H9 (cell line): Measurements from ENCODE around the gene KRTAP10-4. TPM values are rescaled to one million over a fixed set of nuclear protein-coding genes. Genes with fewer than 3 reads are reported as not detected.
A peak's percentile ranks its signal among the peaks of the same experiment; 100 is the strongest.

Source experiments
- DNase-seq: peaks from one replicate; pipeline ENCODE4 v3.0.0-alpha.2; 2017
- H2AFZ ChIP-seq: one replicate; pipeline ENCODE4 v1.6.1; 2013; ENCODE audit warnings: mild to moderate bottlenecking, low read length, control low read depth, moderate library complexity
- H2AK5ac ChIP-seq: 2 replicates; pipeline ENCODE4 v1.6.1; 2013; ENCODE audit warnings: low read length, control low read depth, mixed read lengths; ENCODE audit not compliant: insufficient read length
- H2BK120ac ChIP-seq: one replicate; pipeline ENCODE4 v1.6.1; 2013; ENCODE audit warnings: low read depth, mild to moderate bottlenecking, low read length, control low read depth, inconsistent platforms; ENCODE audit not compliant: poor library complexity, severe bottlenecking
- H2BK12ac ChIP-seq: 2 replicates; pipeline ENCODE4 v1.6.1; 2013; ENCODE audit warnings: low read length, control low read depth, mixed read lengths, low read depth; ENCODE audit not compliant: insufficient read length
- H2BK15ac ChIP-seq: 2 replicates; pipeline ENCODE4 v1.6.1; 2013; ENCODE audit warnings: low read depth, low read length, control low read depth
- H2BK20ac ChIP-seq: one replicate; pipeline ENCODE4 v1.6.1; 2013; ENCODE audit warnings: low read depth, mild to moderate bottlenecking, low read length, control low read depth, inconsistent platforms; ENCODE audit not compliant: poor library complexity, severe bottlenecking
- H2BK5ac ChIP-seq: 2 replicates; pipeline ENCODE4 v1.6.1; 2013; ENCODE audit warnings: low read length, control low read depth, mixed read lengths; ENCODE audit not compliant: insufficient read length
- H3K14ac ChIP-seq: 2 replicates; pipeline ENCODE4 v1.6.1; 2013; ENCODE audit warnings: low read length, control low read depth; ENCODE audit not compliant: insufficient read depth
- H3K18ac ChIP-seq: 2 replicates; pipeline ENCODE4 v1.6.1; 2013; ENCODE audit warnings: low read depth, mild to moderate bottlenecking, mixed read lengths, low read length, control low read depth; ENCODE audit not compliant: insufficient read length
- H3K23ac ChIP-seq: 2 replicates; pipeline ENCODE4 v1.6.1; 2013; ENCODE audit warnings: low read length, control low read depth, mixed read lengths, low read depth; ENCODE audit not compliant: insufficient read length
- H3K23me2 ChIP-seq: 2 replicates; pipeline ENCODE4 v1.6.1; 2013; ENCODE audit warnings: low read depth, mild to moderate bottlenecking, mixed read lengths, low read length, control low read depth; ENCODE audit not compliant: insufficient read length, poor library complexity, severe bottlenecking
- H3K27ac ChIP-seq: 2 replicates; pipeline ENCODE4 v1.5.1; 2013; ENCODE audit warnings: low read length, control low read depth, mixed read lengths, low read depth; ENCODE audit not compliant: insufficient read length
- H3K27me3 ChIP-seq: 2 replicates; pipeline ENCODE4 v1.6.1; 2013; ENCODE audit warnings: low read length, control low read depth, inconsistent platforms; ENCODE audit not compliant: insufficient read depth
- H3K4ac ChIP-seq: 2 replicates; pipeline ENCODE4 v1.6.1; 2013; ENCODE audit warnings: low read depth, mild to moderate bottlenecking, control low read depth, inconsistent platforms, low read length, moderate library complexity
- H3K4me1 ChIP-seq: 2 replicates; pipeline ENCODE4 v1.6.1; 2013; ENCODE audit warnings: low read length, control low read depth, inconsistent platforms; ENCODE audit not compliant: insufficient read depth
- H3K4me2 ChIP-seq: 2 replicates; pipeline ENCODE4 v1.6.1; 2013; ENCODE audit warnings: low read length, control low read depth, mixed read lengths; ENCODE audit not compliant: insufficient read length, insufficient read depth
- H3K56ac ChIP-seq: 2 replicates; pipeline ENCODE4 v1.6.1; 2013; ENCODE audit warnings: low read depth, mild to moderate bottlenecking, mixed read lengths, low read length, control low read depth; ENCODE audit not compliant: insufficient read length
- H3K79me1 ChIP-seq: 2 replicates; pipeline ENCODE4 v1.6.1; 2013; ENCODE audit warnings: low read depth, mild to moderate bottlenecking, moderate library complexity, low read length, control low read depth, inconsistent platforms; ENCODE audit not compliant: insufficient read depth, poor library complexity, severe bottlenecking
- H3K79me2 ChIP-seq: 2 replicates; pipeline ENCODE4 v1.6.1; 2013; ENCODE audit warnings: low read length, control low read depth, inconsistent platforms; ENCODE audit not compliant: insufficient read depth
- H3K9ac ChIP-seq: 2 replicates; pipeline ENCODE4 v1.6.1; 2013; ENCODE audit warnings: low read length, control low read depth, mixed read lengths; ENCODE audit not compliant: insufficient read length; ENCODE audit errors: extremely low read depth
- H3K9me3 ChIP-seq: one replicate; pipeline ENCODE4 v1.6.1; 2013; ENCODE audit warnings: low read depth, low read length, inconsistent platforms; ENCODE audit not compliant: control insufficient read depth
- H3T11ph ChIP-seq: one replicate; pipeline ENCODE4 v1.6.1; 2013; ENCODE audit warnings: mild to moderate bottlenecking, low read length, control low read depth, inconsistent platforms
- H4K20me1 ChIP-seq: one replicate; pipeline ENCODE4 v1.6.1; 2013; ENCODE audit not compliant: control insufficient read depth, insufficient read length, insufficient read depth
- H4K5ac ChIP-seq: 2 replicates; pipeline ENCODE4 v1.6.1; 2013; ENCODE audit warnings: low read depth, mild to moderate bottlenecking, mixed read lengths, low read length, control low read depth; ENCODE audit not compliant: insufficient read length
- H4K8ac ChIP-seq: replicated peaks from 2 replicates; pipeline ENCODE4 v1.6.1; 2013; ENCODE audit warnings: low read length, control low read depth, mixed read lengths, low read depth; ENCODE audit not compliant: insufficient read length
- H4K91ac ChIP-seq: 2 replicates; pipeline ENCODE4 v1.6.1; 2013; ENCODE audit warnings: low read depth, mild to moderate bottlenecking, moderate library complexity, mixed read lengths, low read length, control low read depth; ENCODE audit not compliant: insufficient read length
- H3K27ac Mint-ChIP-seq, 3 experiments: 2 replicates in 2 of 3; 3 replicates in 1 of 3; pipeline ENCODE4 v1.8.0; 2020 to 2021; ENCODE audit warnings: mixed read lengths in 3 of 3, mild to moderate bottlenecking in 1 of 3, moderate library complexity in 1 of 3
- H3K27me3 Mint-ChIP-seq: 2 replicates; pipeline ENCODE4 v1.8.0; 2021; ENCODE audit warnings: low read depth, mild to moderate bottlenecking, moderate library complexity, mixed read lengths
- H3K36me3 Mint-ChIP-seq, 3 experiments: 2 replicates in 2 of 3; 3 replicates in 1 of 3; pipeline ENCODE4 v1.8.0; 2020 to 2021; ENCODE audit warnings: low read depth in 3 of 3, mixed read lengths in 3 of 3; ENCODE audit not compliant: insufficient read depth in 1 of 3
- H3K4me1 Mint-ChIP-seq, 2 experiments: 2 replicates each; pipeline ENCODE4 v1.8.0; 2020; ENCODE audit warnings: mixed read lengths in 2 of 2
- H3K4me3 Mint-ChIP-seq, 2 experiments: 2 replicates in 1 of 2; 3 replicates in 1 of 2; pipeline ENCODE4 v1.8.0; 2020 to 2021; ENCODE audit warnings: mild to moderate bottlenecking in 2 of 2, mixed read lengths in 2 of 2, moderate library complexity in 1 of 2
- H3K9me3 Mint-ChIP-seq, 2 experiments: 2 replicates in 1 of 2; 3 replicates in 1 of 2; pipeline ENCODE4 v1.8.0; 2020; ENCODE audit warnings: mild to moderate bottlenecking in 2 of 2, mixed read lengths in 2 of 2, moderate library complexity in 1 of 2
- WGBS: extraction: QIAGEN DNeasy Blood & Tissue Kit; methylation state at CpG from one replicate; pipeline ENCODE4 v1.1.7; 2013; ENCODE audit warnings: missing lambda C conversion rate, low lambda C conversion rate, mixed read lengths; ENCODE audit not compliant: insufficient read length; ENCODE audit errors: extremely low coverage; 5-methylcytosine and 5-hydroxymethylcytosine counted together
- total RNA-seq: library from RNA; stranded (reverse); gene quantifications from 2 replicates; pipeline ENCODE4 v1.2.1, GENCODE V29; 2021
- TF ChIP-seq, protein P1 (sequence below): fragments of 200-600 bp; sonication (generic); conservative IDR thresholded peaks from 3 replicates; pipeline ENCODE4 v1.8.0; 2021; ENCODE audit warnings: antibody characterized with exemption, mild to moderate bottlenecking

The KRTAP10-4 gene
- total RNA-seq, 1 experiment from 2014 or later, result not detected

DNA sequence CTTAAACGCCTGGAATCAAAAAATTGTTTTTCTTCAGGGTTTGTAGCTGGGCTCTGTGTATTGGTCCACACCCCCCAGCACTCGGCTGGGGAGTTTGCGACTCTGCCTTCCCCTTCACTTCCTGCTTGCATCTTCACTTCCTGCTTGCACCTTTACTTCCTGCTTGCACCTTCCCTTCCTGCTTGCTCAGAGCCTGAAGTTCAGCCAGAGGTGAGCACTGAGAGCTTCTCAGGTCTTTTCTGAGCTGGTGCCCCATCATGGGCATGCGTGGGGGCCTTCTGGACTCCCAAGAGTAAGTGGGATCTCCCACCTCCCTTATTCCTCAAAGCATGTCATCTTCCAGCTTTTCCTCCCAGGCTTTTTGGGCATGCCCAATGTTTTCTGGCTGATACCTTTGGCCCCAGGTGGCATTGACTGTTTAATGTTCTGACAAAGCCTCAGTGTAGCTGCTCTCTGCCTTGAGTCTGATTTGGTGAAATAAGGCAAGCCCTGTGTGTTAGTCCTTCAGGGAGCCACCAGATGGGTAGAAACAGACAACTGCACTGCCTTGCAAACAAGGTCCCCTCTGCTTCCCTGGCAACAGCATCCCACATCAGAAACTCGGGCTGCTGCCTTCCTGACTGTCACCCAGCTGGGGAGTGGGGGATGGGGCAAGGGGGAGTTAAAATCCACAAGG is 25.7 kb upstream of the KRTAP10-4 start:
- Histone ChIP-seq H3K79me1 (no peaks in the 10 kb centered on the region), H2AK5ac (no peak overlapping the region), H3K23ac (no peak overlapping the region), H4K8ac (no peak overlapping the region), H4K91ac (no peak overlapping the region), H3K4me1 (peaks cover 6% of the 10 kb centered on the region; the same call in 1 of the 2 replicates), H2AFZ (no peak overlapping the region), H4K20me1 (no peaks in the 10 kb centered on the region), H2BK15ac (no peak overlapping the region; the same call in 1 of the 2 replicates), H3T11ph (peak overlapping the region; percentile 72), H4K5ac (no peak overlapping the region), H3K79me2 (no peaks in the 10 kb centered on the region), H3K23me2 (no peaks in the 10 kb centered on the region), H3K9ac (no peak overlapping the region), H3K9me3 (no peaks in the 10 kb centered on the region), H2BK5ac (no peak overlapping the region), H3K4me2 (no peak overlapping the region), H3K18ac (peak overlapping the region; percentile 83), H3K27me3 (no peaks in the 10 kb centered on the region), H2BK120ac (peak overlapping the region; percentile 83), H3K56ac (no peak overlapping the region), H3K4ac (no peak overlapping the region; the same call in 1 of the 2 replicates), H3K14ac (peak overlapping the region; percentile 11; the same call in 1 of the 2 replicates), H2BK12ac (no peak overlapping the region), H3K27ac (no peak overlapping the region), H2BK20ac (peak overlapping the region; percentile 91)
- Mint-ChIP-seq H3K27me3 (no peaks in the 10 kb centered on the region; the same call in 1 of the 2 replicates), H3K4me3 (no peak overlapping the region; a peak in 1 of 5 replicates), H3K9me3 (peaks cover 10 to 20% of the 10 kb centered on the region in 2 experiments; a peak in 4 of 5 replicates), H3K4me1 (peaks cover 41 to 50% of the 10 kb centered on the region in 2 experiments), H3K27ac (peak overlapping the region in 1 of 3 experiments; percentile 78; a peak in 3 of 7 replicates), H3K36me3 (peaks cover 0 to 19% (median 9%) of the 10 kb centered on the region in 3 experiments; a peak in 3 of 7 replicates)
- no peak for DNase-seq
- TF ChIP-seq, protein P1, sequence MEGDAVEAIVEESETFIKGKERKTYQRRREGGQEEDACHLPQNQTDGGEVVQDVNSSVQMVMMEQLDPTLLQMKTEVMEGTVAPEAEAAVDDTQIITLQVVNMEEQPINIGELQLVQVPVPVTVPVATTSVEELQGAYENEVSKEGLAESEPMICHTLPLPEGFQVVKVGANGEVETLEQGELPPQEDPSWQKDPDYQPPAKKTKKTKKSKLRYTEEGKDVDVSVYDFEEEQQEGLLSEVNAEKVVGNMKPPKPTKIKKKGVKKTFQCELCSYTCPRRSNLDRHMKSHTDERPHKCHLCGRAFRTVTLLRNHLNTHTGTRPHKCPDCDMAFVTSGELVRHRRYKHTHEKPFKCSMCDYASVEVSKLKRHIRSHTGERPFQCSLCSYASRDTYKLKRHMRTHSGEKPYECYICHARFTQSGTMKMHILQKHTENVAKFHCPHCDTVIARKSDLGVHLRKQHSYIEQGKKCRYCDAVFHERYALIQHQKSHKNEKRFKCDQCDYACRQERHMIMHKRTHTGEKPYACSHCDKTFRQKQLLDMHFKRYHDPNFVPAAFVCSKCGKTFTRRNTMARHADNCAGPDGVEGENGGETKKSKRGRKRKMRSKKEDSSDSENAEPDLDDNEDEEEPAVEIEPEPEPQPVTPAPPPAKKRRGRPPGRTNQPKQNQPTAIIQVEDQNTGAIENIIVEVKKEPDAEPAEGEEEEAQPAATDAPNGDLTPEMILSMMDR, result no peak
- WGBS, result no CpG with 5 or more reads among the region's 5 CpGs
